Sigmoid colon (tissue), 4 donors: ENCODE measurements around the gene RAB3C.

Experiments used
- CTCF ChIP-seq, 4 experiments: fragments of 450-650 bp in 3 of 4; fragments of 200-600 bp in 1 of 4; IDR thresholded peaks; one replicate each; pipeline ENCODE4 v1.5.1; 2016 to 2019; ENCODE audit warnings: antibody characterized with exemption in 4 of 4, mild to moderate bottlenecking in 3 of 4, moderate library complexity in 2 of 4
- EP300 ChIP-seq, 4 donors: sonication (generic); formaldehyde crosslinking; IDR thresholded peaks; one replicate each; pipeline ENCODE4 v1.6.1; 2017; ENCODE audit warnings: antibody characterized with exemption in 4 of 4
- POLR2A ChIP-seq, 2 donors: fragments of 450-650 bp; IDR thresholded peaks; one replicate each; pipeline ENCODE4 v1.6.1; 2016; ENCODE audit warnings: antibody characterized with exemption in 2 of 2, mild to moderate bottlenecking in 2 of 2, moderate library complexity in 2 of 2
- POLR2AphosphoS5 ChIP-seq, 4 donors: sonication (generic); formaldehyde crosslinking; IDR thresholded peaks; one replicate each; pipeline ENCODE4 v1.6.1; 2017; ENCODE audit warnings: antibody characterized with exemption in 4 of 4

GRCh38 chr5:58868931-58869330, 286.1 kb downstream of the RAB3C start:
- TF ChIP-seq POLR2A (IDR thresholded peaks at IDR 0.05) (no peak), EP300 (IDR thresholded peaks at IDR 0.05) (no peak), CTCF (IDR thresholded peaks at IDR 0.05) (no peak), POLR2AphosphoS5 (IDR thresholded peaks at IDR 0.05) (no peak)
